Sigmoid colon (tissue), 7 donors: ENCODE data around the gene DSTN. TPM values are rescaled to one million over a fixed set of nuclear protein-coding genes. Genes with fewer than 3 reads are reported as not detected.

Experiments used
- DNase-seq: peaks from one replicate; pipeline ENCODE4 v3.0.0-alpha.2; 2019
- H3K27ac ChIP-seq, 4 donors: fragments of 200-600 bp; sonication (generic); one replicate each; pipeline ENCODE4 v1.5.1; 2016 to 2019; ENCODE audit warnings: mild to moderate bottlenecking in 1 of 4
- H3K27me3 ChIP-seq, 3 donors: fragments of 200-600 bp; sonication (generic); one replicate each; pipeline ENCODE4 v1.5.1; 2019; ENCODE audit warnings: mild to moderate bottlenecking in 1 of 3
- H3K36me3 ChIP-seq, 4 donors: fragments of 200-600 bp; sonication (generic); one replicate each; pipeline ENCODE4 v1.5.1; 2016 to 2019
- H3K4me1 ChIP-seq, 4 donors: fragments of 200-600 bp; sonication (generic); one replicate each; pipeline ENCODE4 v1.5.1; 2017 to 2019
- H3K4me3 ChIP-seq, 4 donors: fragments of 200-600 bp; sonication (generic); one replicate each; pipeline ENCODE4 v1.5.1; 2017 to 2019; ENCODE audit warnings: mild to moderate bottlenecking in 2 of 4, moderate library complexity in 1 of 4
- H3K9me3 ChIP-seq, 4 donors: fragments of 200-600 bp in 3 of 4; sonication (generic) in 3 of 4; one replicate each; pipeline versions ENCODE4 v1.5.1 to v1.6.1; 2013 to 2019
- EP300 ChIP-seq, 4 donors: sonication (generic); formaldehyde crosslinking; IDR thresholded peaks; one replicate each; pipeline ENCODE4 v1.6.1; 2017; ENCODE audit warnings: antibody characterized with exemption in 4 of 4
- POLR2A ChIP-seq, 2 donors: fragments of 450-650 bp; IDR thresholded peaks; one replicate each; pipeline ENCODE4 v1.6.1; 2016; ENCODE audit warnings: antibody characterized with exemption in 2 of 2, mild to moderate bottlenecking in 2 of 2, moderate library complexity in 2 of 2
- POLR2AphosphoS5 ChIP-seq, 4 donors: sonication (generic); formaldehyde crosslinking; IDR thresholded peaks; one replicate each; pipeline ENCODE4 v1.6.1; 2017; ENCODE audit warnings: antibody characterized with exemption in 4 of 4
- WGBS, 2 donors: extraction: QIAGEN DNeasy Blood & Tissue Kit; methylation state at CpG; one replicate each; pipeline ENCODE4 v1.1.7; 2013; 5-methylcytosine and 5-hydroxymethylcytosine counted together
- intact Hi-C: fragments of 100-400 bp; cut with DNase I; formaldehyde crosslinking; loops from one replicate; pipeline ENCODE4 v1.15.1; 2023
- polyA plus RNA-seq, 3 donors: library from polyadenylated mRNA; stranded (reverse); fragments of 200-250 nt; gene quantifications; one replicate each; pipeline ENCODE4 v1.2.3, GENCODE V29; 2013
- total RNA-seq, 4 donors: library from RNA; depleted of rRNA; stranded (reverse); fragments of >200 nt; gene quantifications; one replicate each; pipeline ENCODE4 v1.1.0, GENCODE V29; 2016
- TF ChIP-seq, protein P1 (sequence below), 4 experiments: fragments of 450-650 bp in 3 of 4; fragments of 200-600 bp in 1 of 4; IDR thresholded peaks; one replicate each; pipeline ENCODE4 v1.5.1; 2016 to 2019; ENCODE audit warnings: antibody characterized with exemption in 4 of 4, mild to moderate bottlenecking in 3 of 4, moderate library complexity in 2 of 4
- donor health status: healthy with polysubstance abuse.
- donor health status: Bipolar disorder and iron deficiency.
- donor health status: healthy.

The DSTN gene
- total and polyA plus RNA-seq, 7 donors = 429 to 2,237 (median 1,872) TPM

DNA sequence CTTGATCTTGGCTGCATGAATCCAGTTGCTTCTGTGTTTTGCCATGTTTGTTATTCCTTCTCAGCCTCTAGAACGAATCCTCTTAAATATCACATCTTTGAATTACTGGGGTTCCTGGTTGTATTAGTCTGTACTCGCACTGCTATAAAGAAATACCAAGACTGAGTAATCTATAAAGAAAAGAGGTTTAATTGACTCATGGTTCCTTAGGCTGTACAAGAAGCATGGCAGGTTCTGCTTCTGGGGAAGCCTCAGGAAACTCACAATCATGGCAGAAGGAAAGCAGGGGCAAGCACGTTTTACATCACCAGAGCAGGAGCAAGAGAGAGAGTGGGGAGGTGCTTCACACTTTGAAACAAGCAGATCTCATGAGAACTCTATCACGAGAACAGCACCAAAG is 20.7 kb upstream of the DSTN start:
- H3K9me3 ChIP-seq = peaks cover 0 to 3% (median 0%) of the 10 kb centered on the region in 4 donors
- peaks cover 0 to 26% (median 18%) of the 10 kb centered on the region in 4 donors for H3K4me1 ChIP-seq
- H3K36me3 ChIP-seq = no peaks in the 10 kb centered on the region
- no peak overlapping the region for H3K4me3 ChIP-seq
- intact Hi-C loops = no loop called here
- TF ChIP-seq EP300 (IDR thresholded peaks at IDR 0.05) (no peak), POLR2AphosphoS5 (IDR thresholded peaks at IDR 0.05) (no peak), POLR2A (IDR thresholded peaks at IDR 0.05) (no peak)
- TF ChIP-seq, protein P1, sequence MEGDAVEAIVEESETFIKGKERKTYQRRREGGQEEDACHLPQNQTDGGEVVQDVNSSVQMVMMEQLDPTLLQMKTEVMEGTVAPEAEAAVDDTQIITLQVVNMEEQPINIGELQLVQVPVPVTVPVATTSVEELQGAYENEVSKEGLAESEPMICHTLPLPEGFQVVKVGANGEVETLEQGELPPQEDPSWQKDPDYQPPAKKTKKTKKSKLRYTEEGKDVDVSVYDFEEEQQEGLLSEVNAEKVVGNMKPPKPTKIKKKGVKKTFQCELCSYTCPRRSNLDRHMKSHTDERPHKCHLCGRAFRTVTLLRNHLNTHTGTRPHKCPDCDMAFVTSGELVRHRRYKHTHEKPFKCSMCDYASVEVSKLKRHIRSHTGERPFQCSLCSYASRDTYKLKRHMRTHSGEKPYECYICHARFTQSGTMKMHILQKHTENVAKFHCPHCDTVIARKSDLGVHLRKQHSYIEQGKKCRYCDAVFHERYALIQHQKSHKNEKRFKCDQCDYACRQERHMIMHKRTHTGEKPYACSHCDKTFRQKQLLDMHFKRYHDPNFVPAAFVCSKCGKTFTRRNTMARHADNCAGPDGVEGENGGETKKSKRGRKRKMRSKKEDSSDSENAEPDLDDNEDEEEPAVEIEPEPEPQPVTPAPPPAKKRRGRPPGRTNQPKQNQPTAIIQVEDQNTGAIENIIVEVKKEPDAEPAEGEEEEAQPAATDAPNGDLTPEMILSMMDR (IDR thresholded peaks at IDR 0.05) = no peak
- peak overlapping the region in 3 of 4 donors; percentile 68 to 80 (median 72) for H3K27ac ChIP-seq
- 84 to 89% methylated on average over 4 of the region's 4 CpGs for WGBS, 2 donors
- no peaks in the 10 kb centered on the region for H3K27me3 ChIP-seq
- DNase-seq = no peak

DNA sequence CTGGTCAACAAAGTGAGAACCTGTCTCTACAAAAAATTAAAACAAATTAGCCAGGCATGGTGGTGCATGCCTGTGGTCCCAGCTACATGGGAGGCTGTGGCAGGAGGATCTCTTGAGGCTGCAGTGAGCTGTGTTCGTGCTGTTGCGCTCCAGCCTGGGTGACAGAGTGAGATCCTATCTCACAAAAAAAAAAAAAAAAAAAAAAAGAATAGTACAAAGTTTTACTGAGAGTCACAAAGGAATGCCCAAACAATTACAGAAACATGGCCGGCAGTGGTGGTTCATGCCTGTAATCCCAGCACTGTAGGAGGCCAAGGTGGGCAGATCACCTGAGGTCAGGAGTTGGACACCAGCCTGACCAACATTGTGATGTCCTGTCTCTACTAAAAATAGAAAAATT is 14.8 kb upstream of the DSTN start:
- WGBS, 2 donors = 91 to 97% methylated on average over 3 of the region's 3 CpGs
- TF ChIP-seq POLR2AphosphoS5 (IDR thresholded peaks at IDR 0.05) = no peak
- no peak for TF ChIP-seq POLR2A (IDR thresholded peaks at IDR 0.05)
- TF ChIP-seq, protein P1 (IDR thresholded peaks at IDR 0.05) = no peak
- TF ChIP-seq EP300 (IDR thresholded peaks at IDR 0.05) = no peak
- H3K4me1 ChIP-seq = peaks cover 0 to 52% (median 47%) of the 10 kb centered on the region in 4 donors
- peak overlapping the region; percentile 99 to 100 (median 100) for H3K27ac ChIP-seq
- no peak overlapping the region for H3K4me3 ChIP-seq
- no peak for DNase-seq
- peaks cover 0 to 3% (median 0%) of the 10 kb centered on the region in 4 donors for H3K9me3 ChIP-seq
- H3K36me3 ChIP-seq = no peaks in the 10 kb centered on the region
- intact Hi-C loops = no loop called here
- H3K27me3 ChIP-seq = no peaks in the 10 kb centered on the region

DNA sequence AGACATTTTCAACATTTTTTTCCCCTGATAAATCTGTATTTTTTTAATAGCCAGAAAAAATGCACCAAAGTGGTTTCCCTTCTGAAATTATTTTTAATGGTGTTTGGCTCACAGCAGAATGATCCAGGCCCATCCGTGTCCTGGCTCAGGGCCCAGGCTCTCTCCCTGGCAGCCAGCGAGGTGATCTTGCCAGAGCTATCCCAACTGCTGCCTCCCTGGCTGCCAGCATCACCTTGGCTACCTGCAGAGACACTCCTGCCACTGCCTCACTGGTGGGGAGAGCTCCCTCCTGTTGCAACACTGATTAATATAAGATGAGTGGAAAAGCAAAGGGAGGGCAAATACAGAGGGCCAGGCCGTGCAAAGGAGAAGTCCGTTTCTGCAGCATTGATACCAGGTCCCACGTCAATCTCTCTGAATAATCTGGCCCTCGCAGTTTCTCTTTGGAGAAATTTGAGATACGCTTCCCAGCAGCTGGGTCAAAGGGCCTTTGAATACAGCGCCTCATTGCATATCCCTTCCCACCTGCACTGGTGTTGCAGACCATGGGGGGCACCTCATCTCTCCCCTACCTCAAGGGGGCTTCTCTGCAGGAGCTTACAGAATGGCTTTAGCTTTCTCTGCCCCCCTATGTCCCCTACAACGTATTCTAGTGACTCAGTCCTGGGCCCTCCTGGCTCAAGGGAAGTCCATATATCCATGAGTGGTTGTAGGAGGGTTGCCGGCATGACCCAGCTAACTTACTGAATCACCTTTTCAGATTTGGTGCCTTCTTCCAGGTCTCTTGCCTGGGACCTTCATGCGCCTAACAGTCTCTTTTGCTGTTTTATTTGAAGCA is 12.8 kb upstream of the DSTN start:
- H3K4me3 ChIP-seq = no peak overlapping the region
- no peaks in the 10 kb centered on the region for H3K36me3 ChIP-seq
- peak; percentile 93 for DNase-seq
- H3K4me1 ChIP-seq = peaks cover 0 to 62% (median 46%) of the 10 kb centered on the region in 4 donors
- intact Hi-C loops = no loop called here
- H3K9me3 ChIP-seq = no peaks in the 10 kb centered on the region
- no peaks in the 10 kb centered on the region for H3K27me3 ChIP-seq
- peak overlapping the region; percentile 99 to 100 (median 100) for H3K27ac ChIP-seq
- TF ChIP-seq EP300 (IDR thresholded peaks at IDR 0.05) = peak in 1 of 4 donors; percentile 46
- no peak for TF ChIP-seq POLR2A (IDR thresholded peaks at IDR 0.05)
- TF ChIP-seq POLR2AphosphoS5 (IDR thresholded peaks at IDR 0.05) = peak in 3 of 4 donors; percentile 65 to 72 (median 65)
- WGBS, 2 donors = 27 to 73% methylated on average over 11 of the region's 11 CpGs

DNA sequence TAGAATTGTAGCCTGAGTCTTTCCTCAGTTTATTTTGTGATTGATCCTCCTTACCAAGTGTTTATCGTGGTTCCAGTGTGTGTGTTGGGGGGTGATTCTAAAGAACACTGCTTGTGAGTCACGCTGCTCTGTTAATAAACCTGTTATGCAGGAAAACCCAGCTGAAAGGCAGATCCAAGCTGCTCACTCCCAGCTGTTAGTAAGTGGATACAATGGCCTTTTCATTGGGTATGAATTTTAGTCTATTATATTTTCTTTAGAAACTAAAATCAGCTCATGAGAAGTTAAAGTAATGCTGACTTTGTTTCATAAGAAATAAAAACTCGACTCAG is 12.2 kb upstream of the DSTN start:
- Histone ChIP-seq H3K27me3 (no peaks in the 10 kb centered on the region), H3K9me3 (no peaks in the 10 kb centered on the region), H3K36me3 (no peaks in the 10 kb centered on the region), H3K4me3 (no peak overlapping the region), H3K4me1 (peaks cover 0 to 68% (median 52%) of the 10 kb centered on the region in 4 donors), H3K27ac (peak overlapping the region; percentile 99 to 100 (median 100))
- WGBS, 2 donors = 10 to 56% methylated on average over 3 of the region's 3 CpGs
- DNase-seq = no peak
- TF ChIP-seq POLR2A (IDR thresholded peaks at IDR 0.05) (no peak), EP300 (IDR thresholded peaks at IDR 0.05) (no peak), POLR2AphosphoS5 (IDR thresholded peaks at IDR 0.05) (no peak)
- TF ChIP-seq, protein P1 (IDR thresholded peaks at IDR 0.05) = no peak
- intact Hi-C loops = no loop called here

DNA sequence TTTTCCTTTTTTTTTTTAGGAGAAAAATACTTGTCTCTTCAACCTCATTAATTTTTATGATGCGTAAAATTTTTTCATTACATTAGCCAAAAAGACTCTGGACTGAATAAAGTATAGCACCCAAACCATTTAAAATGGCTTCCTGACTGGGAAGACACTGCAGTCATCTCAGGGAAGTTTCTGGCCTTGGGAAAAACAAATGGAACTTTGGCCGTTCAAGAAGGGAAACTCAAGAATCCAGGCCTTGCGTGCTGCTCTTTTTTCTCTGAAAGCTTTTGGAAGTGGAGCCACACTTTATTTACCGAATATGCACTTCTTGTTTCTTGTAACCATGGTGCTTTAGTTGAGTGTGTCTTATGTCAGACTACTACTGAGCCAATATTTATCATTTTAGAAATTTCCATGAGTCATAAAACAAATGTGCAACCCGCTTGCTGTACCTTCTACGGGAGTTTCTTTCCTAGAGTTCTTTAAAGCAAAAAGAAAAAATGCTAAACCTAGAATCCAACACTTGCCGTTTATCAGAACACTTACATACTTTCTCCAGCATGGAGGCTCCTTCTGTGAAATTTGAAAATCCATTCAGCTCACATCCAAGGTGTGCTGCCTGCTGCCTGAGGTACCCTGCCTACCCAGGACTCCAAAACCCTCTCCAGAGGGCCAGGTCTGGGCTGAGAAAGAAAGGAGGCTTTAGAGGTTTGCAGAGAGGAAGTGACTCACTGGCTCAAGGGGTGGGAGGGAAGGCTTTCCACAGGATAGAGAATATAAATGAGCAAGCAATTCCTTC is 11.5 kb upstream of the DSTN start:
- Histone ChIP-seq H3K9me3 (no peaks in the 10 kb centered on the region), H3K4me1 (peaks cover 0 to 69% (median 59%) of the 10 kb centered on the region in 4 donors), H3K27ac (peak overlapping the region; percentile 99 to 100 (median 100)), H3K4me3 (no peak overlapping the region), H3K36me3 (no peaks in the 10 kb centered on the region), H3K27me3 (no peaks in the 10 kb centered on the region)
- intact Hi-C loops = no loop called here
- TF ChIP-seq, protein P1 (IDR thresholded peaks at IDR 0.05) = no peak
- TF ChIP-seq EP300 (IDR thresholded peaks at IDR 0.05) (peak; percentile 60 to 94 (median 75)), POLR2A (IDR thresholded peaks at IDR 0.05) (no peak), POLR2AphosphoS5 (IDR thresholded peaks at IDR 0.05) (peak; percentile 74 to 87 (median 78))
- peak; percentile 83 for DNase-seq
- WGBS, 2 donors = 34 to 59% methylated on average over 7 of the region's 7 CpGs
